ENCODE data around the gene ZNF208.
"Not testable (repeated sequence)": the region's sequence is repeated elsewhere in the genome, so short reads cannot be mapped to it uniquely, and the experiment has no call there.

The ZNF208 gene

GRCh38 chr19:21890017-21890416 lies 120.7 kb downstream of the ZNF208 start:
- CTCF ChIA-PET; POLR2A ChIA-PET; H3K27ac ChIP-seq (ENCODE audit: extremely low read depth, low read depth, low read length); H3K9me3 ChIP-seq (ENCODE audit: control insufficient read depth, insufficient read depth, low read depth, low read length); H3K4me3 ChIP-seq (ENCODE audit: low read depth, low read length); H3K4me1 ChIP-seq (ENCODE audit: control insufficient read depth, insufficient read depth, low read length); H3K36me3 ChIP-seq (ENCODE audit: control insufficient read depth in 2 of 2, insufficient read depth in 1 of 2, low read length in 2 of 2): not testable (repeated sequence)
- 0 out of 2 replicates have a peak, but pooled peaks have one; percentile 4 for TF ChIP-seq ZNF654 (tag by site-specific recombination; IDR thresholded peaks at IDR 0.05; ENCODE audit: low read depth)

GRCh38 chr19:21885516-21885915 lies 125.2 kb downstream of the ZNF208 start:
- H3K27ac ChIP-seq (ENCODE audit: extremely low read depth, low read depth, low read length); CTCF ChIA-PET; H3K36me3 ChIP-seq (ENCODE audit: control insufficient read depth in 2 of 2, insufficient read depth in 1 of 2, low read length in 2 of 2); H3K9me3 ChIP-seq (ENCODE audit: control insufficient read depth, insufficient read depth, low read depth, low read length); H3K4me1 ChIP-seq (ENCODE audit: control insufficient read depth, insufficient read depth, low read length); H3K4me3 ChIP-seq (ENCODE audit: low read depth, low read length); POLR2A ChIA-PET: not testable (repeated sequence)

- H3K4me1 ChIP-seq (ENCODE audit: control insufficient read depth, insufficient read depth, low read length); POLR2A ChIA-PET; H3K36me3 ChIP-seq (ENCODE audit: control insufficient read depth in 2 of 2, insufficient read depth in 1 of 2, low read length in 2 of 2); CTCF ChIA-PET; H3K9me3 ChIP-seq (ENCODE audit: control insufficient read depth, insufficient read depth, low read depth, low read length); H3K4me3 ChIP-seq (ENCODE audit: low read depth, low read length); H3K27ac ChIP-seq (ENCODE audit: extremely low read depth, low read depth, low read length): not testable (repeated sequence)
Measured at GRCh38 chr19:21884786-21885185, 126.0 kb downstream of the ZNF208 start.

GRCh38 chr19:21883516-21883915 lies 127.2 kb downstream of the ZNF208 start:
- Histone ChIP-seq H3K4me1 (ENCODE audit: control insufficient read depth, insufficient read depth, low read length) (no peaks in the 10 kb centered on the region), H3K4me3 (ENCODE audit: low read depth, low read length) (no peak overlapping the region), H3K36me3 (ENCODE audit: control insufficient read depth in 2 of 2, insufficient read depth in 1 of 2, low read length in 2 of 2) (no peaks in the 10 kb centered on the region), H3K27ac (ENCODE audit: extremely low read depth, low read depth, low read length) (no peak overlapping the region), H3K9me3 (ENCODE audit: control insufficient read depth, insufficient read depth, low read depth, low read length) (no peaks in the 10 kb centered on the region)
- CTCF ChIA-PET: no interaction called here
- TF ChIP-seq HOXD13 (CRISPR knock-in tag; IDR thresholded peaks at IDR 0.05; ENCODE audit: borderline replicate concordance): no peak
- no peak for TF ChIP-seq ZNF138 (tag by site-specific recombination; IDR thresholded peaks at IDR 0.05; ENCODE audit: borderline replicate concordance)
- TF ChIP-seq ZNF350 (tag by site-specific recombination; IDR thresholded peaks at IDR 0.05): no peak
- TF ChIP-seq ZNF146 (tag by site-specific recombination; IDR thresholded peaks at IDR 0.05): no peak
- no peak for TF ChIP-seq ZNF518A (tag by site-specific recombination; conservative IDR thresholded peaks at IDR 0.05; ENCODE audit: low read depth)
- no peak for TF ChIP-seq BCL11B (tag by site-specific recombination; IDR thresholded peaks at IDR 0.05; ENCODE audit: low read depth)
- TF ChIP-seq ZNF621 (tag by site-specific recombination; IDR thresholded peaks at IDR 0.05): no peak
- no peak for TF ChIP-seq ZNF555 (tag by site-specific recombination; conservative IDR thresholded peaks at IDR 0.05)
- TF ChIP-seq ZNF335 (tag by site-specific recombination; conservative IDR thresholded peaks at IDR 0.05): no peak
- TF ChIP-seq ZNF777 (tag by site-specific recombination; IDR thresholded peaks at IDR 0.05; ENCODE audit: borderline replicate concordance): no peak
- TF ChIP-seq KLF9 (tag by site-specific recombination; IDR thresholded peaks at IDR 0.05; ENCODE audit: low read depth): no peak
- no peak for TF ChIP-seq ZNF239 (tag by site-specific recombination; IDR thresholded peaks at IDR 0.05)
- no peak for TF ChIP-seq ZNF18 (tag by site-specific recombination; IDR thresholded peaks at IDR 0.05)
- no peak for TF ChIP-seq ZNF449 (tag by site-specific recombination; IDR thresholded peaks at IDR 0.05)
- TF ChIP-seq ZNF704 (tag by site-specific recombination; IDR thresholded peaks at IDR 0.05): no peak
- no peak for TF ChIP-seq GLI2 (tag by site-specific recombination; IDR thresholded peaks at IDR 0.05; ENCODE audit: borderline replicate concordance, low read depth)
- POLR2A ChIA-PET: no interaction called here
